Dedifferentiated amniotic fluid mesenchymal stem cell (primary cell): ENCODE measurements around the gene LCP2.

Experiments
- DNase-seq: peaks from one replicate; pipeline ENCODE4 v3.0.0-alpha.2; 2016; ENCODE audit errors: extremely low spot score

The LCP2 gene

DNA sequence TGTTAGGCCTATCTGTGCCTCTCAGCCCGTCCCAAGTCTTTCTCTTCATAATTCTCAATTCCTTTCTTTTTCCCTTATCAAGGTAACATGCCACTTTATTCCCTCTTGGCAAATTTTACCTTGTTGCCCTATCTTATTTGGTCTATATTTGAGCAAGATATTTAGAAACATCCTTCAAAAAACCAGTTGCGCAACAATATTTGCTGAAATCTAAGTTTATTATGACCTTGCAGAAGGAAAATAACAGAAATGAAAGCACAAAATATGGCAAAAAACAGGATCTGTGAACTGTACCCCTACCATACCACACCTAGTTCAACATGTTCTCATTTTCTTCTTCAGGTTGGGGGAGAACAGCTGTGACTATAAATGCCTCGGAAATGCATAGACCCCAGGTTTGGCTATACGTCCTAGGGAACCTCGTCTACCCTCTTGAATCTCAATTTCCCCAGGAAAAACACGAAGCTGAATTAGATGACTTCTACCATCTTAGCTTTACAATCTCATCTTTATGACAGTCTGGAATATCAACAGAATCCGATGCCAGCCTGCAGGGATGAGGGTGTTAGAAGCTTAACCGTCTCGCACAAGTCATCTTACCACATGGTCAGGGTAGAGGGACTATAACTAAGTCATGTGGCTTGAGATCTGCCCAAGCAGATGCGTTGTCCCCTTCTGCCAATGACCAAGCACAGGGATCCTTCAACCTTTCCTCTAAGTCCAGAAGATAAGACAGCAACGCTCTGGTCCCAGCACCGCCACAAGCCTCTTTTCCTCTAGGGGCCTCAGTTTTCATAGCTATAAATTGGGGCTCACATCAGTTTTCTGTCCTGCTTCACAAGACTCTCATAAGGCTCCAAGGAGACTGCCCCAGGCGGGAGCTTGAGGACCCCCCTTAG is 1.3 kb downstream of the LCP2 start:
- no peak for DNase-seq

DNA sequence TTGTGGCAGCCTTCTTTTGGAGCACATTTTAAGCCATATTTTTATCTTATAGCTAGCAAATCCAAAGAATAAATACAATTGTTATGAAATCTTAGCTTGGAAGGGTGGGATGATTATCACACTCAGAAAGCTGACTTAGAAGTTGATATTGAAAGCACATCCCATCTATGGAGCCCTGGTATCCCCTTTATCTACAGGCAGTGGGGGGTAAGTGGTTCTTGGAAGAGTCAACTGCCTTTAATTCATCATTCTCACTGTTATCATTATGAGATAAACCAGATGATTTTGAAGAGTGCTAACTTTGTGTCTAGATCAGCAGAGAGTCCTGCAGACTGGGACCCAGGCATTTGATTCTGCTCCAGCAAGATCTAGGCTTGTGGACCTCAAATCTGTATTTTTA is 3.0 kb downstream of the LCP2 start:
- DNase-seq: no peak

- DNase-seq: no peak
These were observed 3.5 kb downstream of the LCP2 start for GRCh38 chr5:170294057-170294456.

DNA sequence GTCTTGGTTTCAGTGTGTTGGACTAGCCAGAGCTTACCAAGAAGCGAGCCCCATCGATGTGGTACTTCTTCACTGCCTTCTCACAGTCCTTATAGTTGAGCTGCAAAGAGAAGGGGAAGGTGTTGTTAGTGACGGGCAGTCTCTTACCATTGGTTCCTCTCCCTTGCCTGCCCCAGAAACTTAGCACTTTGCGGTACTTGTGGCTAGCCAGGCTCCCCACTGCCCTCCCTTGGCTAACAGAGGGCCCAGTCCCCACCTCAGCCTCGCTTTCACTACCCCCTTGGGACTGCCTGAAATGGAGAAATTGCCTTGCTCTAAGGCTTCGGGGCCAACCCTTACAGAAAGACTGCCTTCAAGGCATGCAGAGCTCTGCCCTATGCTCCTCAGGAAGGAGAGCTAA is 4.3 kb downstream of the LCP2 start:
- no peak for DNase-seq

GRCh38 chr5:170292179-170293104 is 5.1 kb downstream of the LCP2 start:
- DNase-seq: no peak

GRCh38 chr5:170290498-170290897 is 7.1 kb downstream of the LCP2 start:
- DNase-seq: no peak

DNA sequence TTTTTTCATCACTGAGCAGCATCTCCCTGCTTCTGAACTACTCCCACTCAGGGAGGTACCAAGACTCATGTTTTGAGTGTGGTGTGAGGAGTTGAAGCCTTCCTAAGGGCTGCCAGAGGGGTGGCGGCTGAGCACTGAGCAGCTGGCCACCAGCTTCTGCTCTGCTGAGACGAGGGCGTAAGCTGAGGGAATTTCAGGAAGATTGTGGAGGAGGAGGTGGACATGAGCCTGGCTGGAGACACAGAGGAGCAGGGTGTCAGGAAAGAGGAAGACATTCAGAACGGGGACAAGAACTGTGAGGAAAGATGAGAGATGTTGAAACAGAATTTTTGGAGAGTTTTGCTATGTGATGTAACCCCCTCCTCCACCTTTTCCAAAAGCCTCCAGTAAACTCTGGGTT is 7.8 kb downstream of the LCP2 start:
- no peak for DNase-seq

- DNase-seq: no peak
These were observed 8.5 kb downstream of the LCP2 start for GRCh38 chr5:170289121-170289520.

GRCh38 chr5:170288551-170288950 is 9.0 kb downstream of the LCP2 start:
- DNase-seq: no peak

DNA sequence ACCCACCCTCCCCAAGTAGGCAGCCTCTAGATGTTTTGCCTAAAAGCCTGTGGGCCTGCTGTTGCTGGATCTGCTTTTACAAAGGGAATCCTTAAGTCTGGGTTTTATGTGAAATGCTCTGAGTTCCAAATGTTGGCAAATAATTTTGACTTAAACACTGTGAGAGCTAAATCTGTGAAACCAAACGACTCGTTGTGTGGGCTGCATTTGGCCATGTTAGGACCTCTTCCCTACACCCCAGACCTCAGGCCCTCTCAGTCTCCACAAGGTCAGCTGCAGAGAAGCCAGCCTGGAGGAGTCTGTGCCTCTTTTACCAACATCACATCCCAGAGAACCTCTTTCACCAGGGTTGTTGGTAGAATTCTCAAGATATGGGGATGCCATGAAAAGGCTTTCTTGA is 9.4 kb downstream of the LCP2 start:
- no peak for DNase-seq

GRCh38 chr5:170287532-170287931 is 10.0 kb downstream of the LCP2 start:
- DNase-seq: no peak

DNA sequence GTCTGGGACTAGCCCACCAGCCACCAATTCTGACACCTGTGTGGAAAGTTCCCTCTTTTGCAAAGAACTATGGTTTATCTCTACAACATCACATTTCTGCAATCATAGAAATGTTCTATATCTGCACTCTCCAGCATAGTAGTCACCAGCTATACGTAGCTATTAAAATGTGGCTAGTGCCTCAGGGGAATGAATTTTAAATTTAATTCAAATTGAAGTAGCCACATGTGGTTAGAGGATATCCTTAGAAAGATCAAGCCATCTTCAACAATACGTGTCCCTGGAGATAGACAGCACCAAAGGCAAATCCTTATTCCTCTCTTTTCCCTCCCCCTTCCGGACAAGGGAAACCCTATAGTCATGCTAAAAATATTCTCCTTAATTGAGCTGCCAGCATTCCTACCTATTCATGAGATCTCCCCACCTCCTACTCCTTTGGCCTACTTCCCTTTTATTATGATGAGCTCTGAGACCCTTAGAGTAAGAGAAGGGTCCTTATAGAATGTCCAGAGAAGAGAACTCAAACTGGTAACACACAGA is 11.1 kb downstream of the LCP2 start:
- DNase-seq: no peak

GRCh38 chr5:170285181-170285580 is 12.4 kb downstream of the LCP2 start:
- DNase-seq: no peak

DNA sequence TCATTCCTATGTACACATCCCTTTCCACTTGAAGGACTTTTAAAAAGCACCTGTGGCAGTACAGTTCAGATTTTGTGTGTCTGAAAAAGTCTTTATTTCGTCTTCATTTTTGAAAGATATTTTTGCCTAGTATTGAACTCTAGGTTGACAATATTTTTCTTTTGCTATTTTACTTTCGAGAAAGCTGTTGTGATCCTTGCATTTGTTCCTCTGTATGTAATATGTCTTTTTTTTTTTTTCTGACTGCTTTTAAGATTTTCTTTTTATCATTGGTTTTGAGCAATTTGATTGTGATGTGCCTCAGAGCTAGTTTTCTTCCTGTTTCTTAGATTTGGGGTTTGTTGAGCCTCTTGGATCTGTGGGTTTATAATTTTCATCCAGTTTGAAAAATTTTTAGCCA is 13.3 kb downstream of the LCP2 start:
- DNase-seq: no peak

DNA sequence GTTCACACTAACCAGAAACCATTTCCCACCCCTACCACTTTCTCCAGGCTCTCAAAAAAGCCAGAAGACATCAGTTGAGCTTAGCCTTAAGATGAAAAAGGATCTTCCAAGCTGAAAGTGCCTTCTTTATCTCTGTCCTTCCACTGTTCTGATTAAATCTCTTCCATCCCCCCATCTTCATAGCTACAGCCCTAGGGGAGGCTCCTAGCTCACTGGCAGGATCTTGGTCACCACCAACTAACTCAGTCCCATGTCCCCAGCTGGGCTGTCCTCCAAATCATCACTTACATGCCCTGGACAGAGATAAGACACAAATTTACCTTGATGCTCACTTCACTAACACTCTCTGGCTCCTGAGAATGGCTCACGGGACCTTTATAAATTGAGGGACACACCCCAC is 14.3 kb downstream of the LCP2 start:
- no peak for DNase-seq

GRCh38 chr5:170280011-170280493 is 17.5 kb downstream of the LCP2 start:
- no peak for DNase-seq

DNA sequence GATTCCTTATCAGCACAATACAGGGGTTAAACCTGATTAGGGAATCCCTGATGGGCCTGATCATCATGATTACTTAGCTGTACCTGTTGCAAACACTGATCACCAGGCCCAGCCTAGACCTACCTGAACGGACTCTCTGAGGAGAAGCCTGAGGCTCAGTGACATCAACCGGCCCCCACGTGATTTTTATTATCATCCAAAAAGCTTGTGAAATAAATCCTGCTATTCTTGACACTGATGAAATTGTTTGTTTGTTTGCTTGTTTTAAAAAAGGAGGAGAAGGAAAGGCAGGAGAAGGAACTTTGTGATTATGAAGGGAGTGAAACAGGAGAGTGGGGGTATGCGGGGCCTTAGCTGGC is 18.1 kb downstream of the LCP2 start:
- DNase-seq: no peak

DNA sequence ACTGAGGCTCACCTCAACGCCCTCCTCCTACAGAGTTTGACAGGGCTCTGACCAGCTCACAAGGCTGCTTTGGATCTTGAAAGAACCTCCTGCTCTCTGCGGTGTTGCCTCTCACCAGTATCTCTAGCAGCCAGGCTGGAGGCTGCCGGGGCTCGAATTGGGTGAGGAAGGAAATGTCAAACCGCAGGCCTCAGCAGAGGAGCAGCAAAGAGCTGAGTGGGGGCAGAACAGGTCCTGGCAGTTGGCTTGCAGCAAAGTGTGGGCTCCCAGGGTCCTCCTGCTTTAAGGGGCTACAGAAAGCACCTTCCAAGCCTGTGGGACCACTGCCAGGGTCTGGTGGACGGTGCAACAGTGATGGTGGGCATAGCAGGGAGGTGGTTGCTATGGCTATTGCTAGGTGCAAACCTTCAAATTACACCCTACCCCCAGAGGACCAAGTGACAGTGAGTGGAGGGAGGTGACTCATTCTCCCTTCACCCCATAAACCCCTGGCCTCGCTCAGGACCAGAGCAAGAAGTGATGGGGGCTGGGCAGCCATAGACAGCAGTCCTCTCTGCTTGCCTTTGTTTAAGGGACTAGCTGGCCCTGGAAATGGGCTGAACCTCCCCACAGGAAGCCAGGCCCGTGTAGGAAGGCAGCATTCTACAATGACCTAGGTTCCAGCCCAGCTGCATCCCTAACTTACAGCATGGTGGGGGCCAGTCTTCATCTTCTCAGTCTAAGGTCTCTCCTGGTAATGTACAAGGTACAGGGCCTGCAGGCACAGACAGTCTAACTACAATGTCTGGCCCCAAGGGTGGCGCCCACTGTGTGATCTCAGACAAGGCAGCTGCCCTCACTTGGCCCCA is 18.7 kb downstream of the LCP2 start:
- no peak for DNase-seq

DNA sequence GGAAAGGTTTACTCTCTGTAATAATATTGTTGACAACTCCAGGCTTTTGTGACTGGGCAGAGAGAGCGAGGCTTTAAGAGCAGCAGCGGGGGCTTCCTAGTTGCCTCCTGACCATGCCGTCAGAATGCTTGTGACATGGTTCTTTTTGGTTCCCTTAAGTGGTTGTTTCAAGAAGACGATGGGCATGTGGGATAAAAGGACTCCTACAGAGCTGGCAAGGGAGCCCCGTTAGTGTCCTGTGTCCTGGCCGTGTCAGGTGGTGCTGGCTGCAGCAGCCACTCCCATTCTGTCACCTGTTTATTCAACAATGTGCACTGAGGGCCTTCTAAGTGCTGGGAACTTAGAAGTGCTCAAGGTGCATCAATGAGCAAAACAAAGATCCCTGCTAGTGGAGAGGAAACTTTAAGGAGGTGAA is 19.7 kb downstream of the LCP2 start:
- DNase-seq: no peak

- no peak for DNase-seq
These were observed 21.4 kb downstream of the LCP2 start for GRCh38 chr5:170276140-170276539.

GRCh38 chr5:170275376-170275994 is 22.1 kb downstream of the LCP2 start:
- no peak for DNase-seq
